Fibroblast of gingiva (primary cell): ENCODE results near the gene GALK1.
A peak's percentile ranks its signal among the peaks of the same experiment; 100 is the strongest.
"Not testable (repeated sequence)": the region's sequence is repeated elsewhere in the genome, so short reads cannot be mapped to it uniquely, and the experiment has no call there.

Experiments used
- DNase-seq: peaks from one replicate; pipeline ENCODE4 v3.0.0-alpha.2; 2011; ENCODE audit warnings: low read depth

Gene GALK1

GRCh38 chr17:75783803-75784472, 18.9 kb upstream of the GALK1 start:
- no peak for DNase-seq

GRCh38 chr17:75783069-75783783, 18.2 kb upstream of the GALK1 start:
- DNase-seq, result peak; percentile 60

GRCh38 chr17:75779987-75780889, 15.2 kb upstream of the GALK1 start:
- no peak for DNase-seq

GRCh38 chr17:75779250-75779986, 14.4 kb upstream of the GALK1 start:
- DNase-seq, result peak; percentile 100

- DNase-seq, result no peak
Observed at GRCh38 chr17:75778861-75779249, 13.9 kb upstream of the GALK1 start.

- DNase-seq, result not testable (repeated sequence)
Observed at GRCh38 chr17:75778066-75778860, 13.3 kb upstream of the GALK1 start.

- DNase-seq, result no peak
Observed at GRCh38 chr17:75777296-75777922, 12.4 kb upstream of the GALK1 start.

- DNase-seq, result peak; percentile 46
Observed at GRCh38 chr17:75776386-75777295, 11.6 kb upstream of the GALK1 start.

GRCh38 chr17:75774991-75775668, 10.1 kb upstream of the GALK1 start:
- DNase-seq, result peak; percentile 55

- no peak for DNase-seq
Observed at GRCh38 chr17:75774471-75774990, 9.5 kb upstream of the GALK1 start.

- DNase-seq, result no peak
Observed at GRCh38 chr17:75773808-75774470, 8.9 kb upstream of the GALK1 start.

- DNase-seq, result no peak
Observed at GRCh38 chr17:75773121-75773807, 8.3 kb upstream of the GALK1 start.

- DNase-seq, result peak; percentile 40
Observed at GRCh38 chr17:75771334-75772281, 6.6 kb upstream of the GALK1 start.

- DNase-seq, result no peak
Observed at GRCh38 chr17:75769536-75769935, 4.5 kb upstream of the GALK1 start.

GRCh38 chr17:75767881-75768280, 2.9 kb upstream of the GALK1 start:
- no peak for DNase-seq

GRCh38 chr17:75765981-75766380, 989 bp upstream of the GALK1 start:
- DNase-seq, result no peak

- DNase-seq, result no peak
Observed at GRCh38 chr17:75764417-75764710, 628 bp downstream of the GALK1 start.
